Endothelial cell (in vitro differentiated cells): ENCODE measurements around the gene ZNF614. TPM values are rescaled to one million over a fixed set of nuclear protein-coding genes. Genes with fewer than 3 reads are reported as not detected.
"Not testable (repeated sequence)": the region's sequence is repeated elsewhere in the genome, so short reads cannot be mapped to it uniquely, and the experiment has no call there.

Experiments used
- DNase-seq: peaks from one replicate; pipeline ENCODE4 v3.0.0; 2021; ENCODE audit warnings: low spot score
- H3K27ac Mint-ChIP-seq: one replicate; pipeline ENCODE4 v1.8.0; 2021; ENCODE audit warnings: mixed read lengths, inconsistent platforms; ENCODE audit not compliant: unreplicated experiment
- H3K27me3 Mint-ChIP-seq: one replicate; pipeline ENCODE4 v1.8.0; 2021; ENCODE audit warnings: mild to moderate bottlenecking, moderate library complexity, mixed read lengths, inconsistent platforms; ENCODE audit not compliant: unreplicated experiment
- H3K36me3 Mint-ChIP-seq: one replicate; pipeline ENCODE4 v1.8.0; 2021; ENCODE audit warnings: mild to moderate bottlenecking, low read depth, mixed read lengths, inconsistent platforms; ENCODE audit not compliant: unreplicated experiment
- H3K4me1 Mint-ChIP-seq: one replicate; pipeline ENCODE4 v1.8.0; 2021; ENCODE audit warnings: mild to moderate bottlenecking, mixed read lengths, inconsistent platforms; ENCODE audit not compliant: unreplicated experiment
- H3K4me3 Mint-ChIP-seq: one replicate; pipeline ENCODE4 v1.8.0; 2021; ENCODE audit warnings: mild to moderate bottlenecking, mixed read lengths, inconsistent platforms; ENCODE audit not compliant: unreplicated experiment
- H3K9me3 Mint-ChIP-seq: one replicate; pipeline ENCODE4 v1.8.0; 2021; ENCODE audit warnings: mixed read lengths, inconsistent platforms; ENCODE audit not compliant: unreplicated experiment
- total RNA-seq: library from RNA; stranded (reverse); fragmentation: NEBNext Ultra II Directional; extraction: Animal tissue kit (Norgen Biotek cat#: 25700); gene quantifications from one replicate; pipeline ENCODE4 v1.2.1, GENCODE V29; 2021; ENCODE audit not compliant: unreplicated experiment
- TF ChIP-seq, protein P1 (sequence below): fragments of 200-600 bp; sonication (generic); IDR thresholded peaks from one replicate; pipeline ENCODE4 v1.5.0; 2021; ENCODE audit warnings: antibody characterized with exemption; ENCODE audit not compliant: unreplicated experiment

The ZNF614 gene
- total RNA-seq, 1 donor from 2014 or later: 12.1 TPM

GRCh38 chr19:52048555-52049501 is 20.6 kb upstream of the ZNF614 start, which contains the start of gene ZNF432:
TSS of gene ZNF432 (minus strand) at chr19:52048838. CDS start at chr19:52046868, 1,970 bp downstream.
- DNase-seq: peak; percentile 94
- peaks cover 7% of the 10 kb centered on the region for H3K9me3 Mint-ChIP-seq

GRCh38 chr19:52039169-52039568 is 11.0 kb upstream of the ZNF614 start:
- Mint-ChIP-seq H3K36me3 (peaks cover 72% of the 10 kb centered on the region), H3K27ac (no peak overlapping the region), H3K27me3 (peaks cover 3% of the 10 kb centered on the region), H3K4me1 (no peaks in the 10 kb centered on the region), H3K9me3 (peaks cover 34% of the 10 kb centered on the region), H3K4me3 (peak overlapping the region; percentile 80)
- TF ChIP-seq, protein P1, sequence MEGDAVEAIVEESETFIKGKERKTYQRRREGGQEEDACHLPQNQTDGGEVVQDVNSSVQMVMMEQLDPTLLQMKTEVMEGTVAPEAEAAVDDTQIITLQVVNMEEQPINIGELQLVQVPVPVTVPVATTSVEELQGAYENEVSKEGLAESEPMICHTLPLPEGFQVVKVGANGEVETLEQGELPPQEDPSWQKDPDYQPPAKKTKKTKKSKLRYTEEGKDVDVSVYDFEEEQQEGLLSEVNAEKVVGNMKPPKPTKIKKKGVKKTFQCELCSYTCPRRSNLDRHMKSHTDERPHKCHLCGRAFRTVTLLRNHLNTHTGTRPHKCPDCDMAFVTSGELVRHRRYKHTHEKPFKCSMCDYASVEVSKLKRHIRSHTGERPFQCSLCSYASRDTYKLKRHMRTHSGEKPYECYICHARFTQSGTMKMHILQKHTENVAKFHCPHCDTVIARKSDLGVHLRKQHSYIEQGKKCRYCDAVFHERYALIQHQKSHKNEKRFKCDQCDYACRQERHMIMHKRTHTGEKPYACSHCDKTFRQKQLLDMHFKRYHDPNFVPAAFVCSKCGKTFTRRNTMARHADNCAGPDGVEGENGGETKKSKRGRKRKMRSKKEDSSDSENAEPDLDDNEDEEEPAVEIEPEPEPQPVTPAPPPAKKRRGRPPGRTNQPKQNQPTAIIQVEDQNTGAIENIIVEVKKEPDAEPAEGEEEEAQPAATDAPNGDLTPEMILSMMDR: no peak
- no peak for DNase-seq

More at GRCh38 chr19:52048555-52049501, 20.6 kb upstream of the ZNF614 start, which contains the start of gene ZNF432:
- peak within 1 kb of the TSS; percentile 92 for H3K4me3 Mint-ChIP-seq
- peaks cover 27% of the 10 kb centered on the region for H3K36me3 Mint-ChIP-seq
- H3K27me3 Mint-ChIP-seq: peaks cover 17% of the 10 kb centered on the region
- TF ChIP-seq, protein P1: no peak
- H3K27ac Mint-ChIP-seq: peak within 1 kb of the TSS; percentile 99
- peaks cover 10% of the 10 kb centered on the region for H3K4me1 Mint-ChIP-seq

DNA sequence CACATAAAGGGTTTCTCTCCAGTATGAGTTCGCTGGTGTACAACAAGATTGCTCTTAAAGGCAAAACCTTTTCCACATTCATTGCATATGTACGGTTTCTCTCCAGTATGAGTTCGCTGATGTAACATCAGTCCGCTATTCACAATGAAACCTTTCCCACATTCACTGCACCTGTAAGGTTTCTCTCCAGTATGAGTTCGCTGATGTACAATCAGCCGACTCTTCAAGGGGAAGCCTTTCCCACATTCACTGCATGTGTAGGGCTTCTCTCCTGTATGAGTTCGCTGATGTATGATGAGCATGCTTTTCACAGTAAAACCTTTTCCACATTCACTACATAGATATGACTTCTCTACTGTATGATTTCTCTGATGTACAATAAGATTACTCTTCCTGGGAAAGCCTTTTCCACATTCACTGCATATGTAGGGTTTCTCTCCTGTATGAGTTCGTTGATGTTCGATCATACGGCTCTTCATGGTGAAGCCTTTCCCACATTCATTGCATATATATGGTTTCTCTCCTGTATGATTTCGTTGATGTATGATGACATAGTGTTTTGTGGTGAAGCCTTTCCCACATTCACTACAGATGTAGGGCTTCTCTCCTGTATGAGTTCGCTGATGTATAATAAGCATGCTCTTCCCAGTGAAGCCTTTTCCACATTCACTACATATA is 6.0 kb upstream of the ZNF614 start:
- TF ChIP-seq, protein P1: no peak
- Mint-ChIP-seq H3K27ac (no peak overlapping the region), H3K4me3 (peak overlapping the region; percentile 76)

DNA sequence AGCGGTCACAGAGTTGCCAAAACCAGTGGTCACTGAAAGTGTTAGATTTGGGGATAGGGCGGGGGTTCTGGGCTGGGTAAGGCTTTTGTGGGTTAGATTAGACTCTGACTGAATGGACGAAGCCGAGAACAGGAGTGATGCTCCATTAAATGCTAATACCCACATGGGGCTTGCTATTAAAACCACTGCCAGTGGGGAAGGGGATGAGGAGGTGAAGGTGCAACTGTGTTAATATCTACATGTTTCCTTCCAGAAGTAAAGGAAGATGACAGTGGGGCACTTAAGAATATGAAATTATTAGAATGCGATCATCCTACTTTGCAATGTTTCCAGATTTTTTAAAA is 573 bp upstream of the ZNF614 start:
- H3K27ac Mint-ChIP-seq: peak overlapping the region; percentile 92
- H3K36me3 Mint-ChIP-seq: peaks cover 45% of the 10 kb centered on the region
- H3K4me3 Mint-ChIP-seq: peak overlapping the region; percentile 99
- no peak for DNase-seq
- H3K27me3 Mint-ChIP-seq: peaks cover 1% of the 10 kb centered on the region
- TF ChIP-seq, protein P1: no peak
- H3K9me3 Mint-ChIP-seq: peaks cover 10% of the 10 kb centered on the region
- H3K4me1 Mint-ChIP-seq: peaks cover 24% of the 10 kb centered on the region

More for the DNA sequence above, 6.0 kb upstream of the ZNF614 start:
- H3K4me1 Mint-ChIP-seq: no peaks in the 10 kb centered on the region
- H3K27me3 Mint-ChIP-seq: peaks cover 4% of the 10 kb centered on the region
- no peak for DNase-seq
- peaks cover 43% of the 10 kb centered on the region for H3K9me3 Mint-ChIP-seq
- H3K36me3 Mint-ChIP-seq: peaks cover 72% of the 10 kb centered on the region

GRCh38 chr19:52026255-52026990 is 1.8 kb downstream of the ZNF614 start:
- not testable (repeated sequence) for H3K9me3 Mint-ChIP-seq, H3K27ac Mint-ChIP-seq, DNase-seq, H3K27me3 Mint-ChIP-seq
- Mint-ChIP-seq H3K4me3 (peak overlapping the region; percentile 99), H3K36me3 (peaks cover 50% of the 10 kb centered on the region), H3K4me1 (peaks cover 24% of the 10 kb centered on the region)

GRCh38 chr19:52024478-52024877 is 3.7 kb downstream of the ZNF614 start:
- peaks cover 53% of the 10 kb centered on the region for H3K36me3 Mint-ChIP-seq
- not testable (repeated sequence) for H3K9me3 Mint-ChIP-seq, H3K27me3 Mint-ChIP-seq, DNase-seq, H3K27ac Mint-ChIP-seq
- H3K4me3 Mint-ChIP-seq: peak overlapping the region; percentile 66
- H3K4me1 Mint-ChIP-seq: peaks cover 24% of the 10 kb centered on the region
